H9 (cell line): Measurements from ENCODE around the gene CMC4. TPM values are rescaled to one million over a fixed set of nuclear protein-coding genes. Genes with fewer than 3 reads are reported as not detected.

Experiments
- DNase-seq: peaks from one replicate; pipeline ENCODE4 v3.0.0-alpha.2; 2017
- H2AFZ ChIP-seq: one replicate; pipeline ENCODE4 v1.6.1; 2013; ENCODE audit warnings: mild to moderate bottlenecking, low read length, control low read depth, moderate library complexity
- H2AK5ac ChIP-seq: 2 replicates; pipeline ENCODE4 v1.6.1; 2013; ENCODE audit warnings: low read length, control low read depth, mixed read lengths; ENCODE audit not compliant: insufficient read length
- H2BK120ac ChIP-seq: one replicate; pipeline ENCODE4 v1.6.1; 2013; ENCODE audit warnings: low read depth, mild to moderate bottlenecking, low read length, control low read depth, inconsistent platforms; ENCODE audit not compliant: poor library complexity, severe bottlenecking
- H2BK12ac ChIP-seq: 2 replicates; pipeline ENCODE4 v1.6.1; 2013; ENCODE audit warnings: low read length, control low read depth, mixed read lengths, low read depth; ENCODE audit not compliant: insufficient read length
- H2BK15ac ChIP-seq: 2 replicates; pipeline ENCODE4 v1.6.1; 2013; ENCODE audit warnings: low read depth, low read length, control low read depth
- H2BK20ac ChIP-seq: one replicate; pipeline ENCODE4 v1.6.1; 2013; ENCODE audit warnings: low read depth, mild to moderate bottlenecking, low read length, control low read depth, inconsistent platforms; ENCODE audit not compliant: poor library complexity, severe bottlenecking
- H2BK5ac ChIP-seq: 2 replicates; pipeline ENCODE4 v1.6.1; 2013; ENCODE audit warnings: low read length, control low read depth, mixed read lengths; ENCODE audit not compliant: insufficient read length
- H3K14ac ChIP-seq: 2 replicates; pipeline ENCODE4 v1.6.1; 2013; ENCODE audit warnings: low read length, control low read depth; ENCODE audit not compliant: insufficient read depth
- H3K18ac ChIP-seq: 2 replicates; pipeline ENCODE4 v1.6.1; 2013; ENCODE audit warnings: low read depth, mild to moderate bottlenecking, mixed read lengths, low read length, control low read depth; ENCODE audit not compliant: insufficient read length
- H3K23ac ChIP-seq: 2 replicates; pipeline ENCODE4 v1.6.1; 2013; ENCODE audit warnings: low read length, control low read depth, mixed read lengths, low read depth; ENCODE audit not compliant: insufficient read length
- H3K23me2 ChIP-seq: 2 replicates; pipeline ENCODE4 v1.6.1; 2013; ENCODE audit warnings: low read depth, mild to moderate bottlenecking, mixed read lengths, low read length, control low read depth; ENCODE audit not compliant: insufficient read length, poor library complexity, severe bottlenecking
- H3K27ac ChIP-seq: 2 replicates; pipeline ENCODE4 v1.5.1; 2013; ENCODE audit warnings: low read length, control low read depth, mixed read lengths, low read depth; ENCODE audit not compliant: insufficient read length
- H3K27me3 ChIP-seq: 2 replicates; pipeline ENCODE4 v1.6.1; 2013; ENCODE audit warnings: low read length, control low read depth, inconsistent platforms; ENCODE audit not compliant: insufficient read depth
- H3K4ac ChIP-seq: 2 replicates; pipeline ENCODE4 v1.6.1; 2013; ENCODE audit warnings: low read depth, mild to moderate bottlenecking, control low read depth, inconsistent platforms, low read length, moderate library complexity
- H3K4me1 ChIP-seq: 2 replicates; pipeline ENCODE4 v1.6.1; 2013; ENCODE audit warnings: low read length, control low read depth, inconsistent platforms; ENCODE audit not compliant: insufficient read depth
- H3K4me2 ChIP-seq: 2 replicates; pipeline ENCODE4 v1.6.1; 2013; ENCODE audit warnings: low read length, control low read depth, mixed read lengths; ENCODE audit not compliant: insufficient read length, insufficient read depth
- H3K56ac ChIP-seq: 2 replicates; pipeline ENCODE4 v1.6.1; 2013; ENCODE audit warnings: low read depth, mild to moderate bottlenecking, mixed read lengths, low read length, control low read depth; ENCODE audit not compliant: insufficient read length
- H3K79me1 ChIP-seq: 2 replicates; pipeline ENCODE4 v1.6.1; 2013; ENCODE audit warnings: low read depth, mild to moderate bottlenecking, moderate library complexity, low read length, control low read depth, inconsistent platforms; ENCODE audit not compliant: insufficient read depth, poor library complexity, severe bottlenecking
- H3K79me2 ChIP-seq: 2 replicates; pipeline ENCODE4 v1.6.1; 2013; ENCODE audit warnings: low read length, control low read depth, inconsistent platforms; ENCODE audit not compliant: insufficient read depth
- H3K9ac ChIP-seq: 2 replicates; pipeline ENCODE4 v1.6.1; 2013; ENCODE audit warnings: low read length, control low read depth, mixed read lengths; ENCODE audit not compliant: insufficient read length; ENCODE audit errors: extremely low read depth
- H3K9me3 ChIP-seq: one replicate; pipeline ENCODE4 v1.6.1; 2013; ENCODE audit warnings: low read depth, low read length, inconsistent platforms; ENCODE audit not compliant: control insufficient read depth
- H3T11ph ChIP-seq: one replicate; pipeline ENCODE4 v1.6.1; 2013; ENCODE audit warnings: mild to moderate bottlenecking, low read length, control low read depth, inconsistent platforms
- H4K20me1 ChIP-seq: one replicate; pipeline ENCODE4 v1.6.1; 2013; ENCODE audit not compliant: control insufficient read depth, insufficient read length, insufficient read depth
- H4K5ac ChIP-seq: 2 replicates; pipeline ENCODE4 v1.6.1; 2013; ENCODE audit warnings: low read depth, mild to moderate bottlenecking, mixed read lengths, low read length, control low read depth; ENCODE audit not compliant: insufficient read length
- H4K8ac ChIP-seq: replicated peaks from 2 replicates; pipeline ENCODE4 v1.6.1; 2013; ENCODE audit warnings: low read length, control low read depth, mixed read lengths, low read depth; ENCODE audit not compliant: insufficient read length
- H4K91ac ChIP-seq: 2 replicates; pipeline ENCODE4 v1.6.1; 2013; ENCODE audit warnings: low read depth, mild to moderate bottlenecking, moderate library complexity, mixed read lengths, low read length, control low read depth; ENCODE audit not compliant: insufficient read length
- H3K27ac Mint-ChIP-seq, 3 experiments: 2 replicates in 2 of 3; 3 replicates in 1 of 3; pipeline ENCODE4 v1.8.0; 2020 to 2021; ENCODE audit warnings: mixed read lengths in 3 of 3, mild to moderate bottlenecking in 1 of 3, moderate library complexity in 1 of 3
- H3K27me3 Mint-ChIP-seq: 2 replicates; pipeline ENCODE4 v1.8.0; 2021; ENCODE audit warnings: low read depth, mild to moderate bottlenecking, moderate library complexity, mixed read lengths
- H3K36me3 Mint-ChIP-seq, 3 experiments: 2 replicates in 2 of 3; 3 replicates in 1 of 3; pipeline ENCODE4 v1.8.0; 2020 to 2021; ENCODE audit warnings: low read depth in 3 of 3, mixed read lengths in 3 of 3; ENCODE audit not compliant: insufficient read depth in 1 of 3
- H3K4me1 Mint-ChIP-seq, 2 experiments: 2 replicates each; pipeline ENCODE4 v1.8.0; 2020; ENCODE audit warnings: mixed read lengths in 2 of 2
- H3K4me3 Mint-ChIP-seq, 2 experiments: 2 replicates in 1 of 2; 3 replicates in 1 of 2; pipeline ENCODE4 v1.8.0; 2020 to 2021; ENCODE audit warnings: mild to moderate bottlenecking in 2 of 2, mixed read lengths in 2 of 2, moderate library complexity in 1 of 2
- H3K9me3 Mint-ChIP-seq, 2 experiments: 2 replicates in 1 of 2; 3 replicates in 1 of 2; pipeline ENCODE4 v1.8.0; 2020; ENCODE audit warnings: mild to moderate bottlenecking in 2 of 2, mixed read lengths in 2 of 2, moderate library complexity in 1 of 2
- WGBS: extraction: QIAGEN DNeasy Blood & Tissue Kit; methylation state at CpG from one replicate; pipeline ENCODE4 v1.1.7; 2013; ENCODE audit warnings: missing lambda C conversion rate, low lambda C conversion rate, mixed read lengths; ENCODE audit not compliant: insufficient read length; ENCODE audit errors: extremely low coverage; 5-methylcytosine and 5-hydroxymethylcytosine counted together
- total RNA-seq: library from RNA; stranded (reverse); gene quantifications from 2 replicates; pipeline ENCODE4 v1.2.1, GENCODE V29; 2021
- TF ChIP-seq, protein P1 (sequence below): fragments of 200-600 bp; sonication (generic); conservative IDR thresholded peaks from 3 replicates; pipeline ENCODE4 v1.8.0; 2021; ENCODE audit warnings: antibody characterized with exemption, mild to moderate bottlenecking

CMC4 gene
- total RNA-seq, 1 experiment from 2014 or later = 6.2 TPM

DNA sequence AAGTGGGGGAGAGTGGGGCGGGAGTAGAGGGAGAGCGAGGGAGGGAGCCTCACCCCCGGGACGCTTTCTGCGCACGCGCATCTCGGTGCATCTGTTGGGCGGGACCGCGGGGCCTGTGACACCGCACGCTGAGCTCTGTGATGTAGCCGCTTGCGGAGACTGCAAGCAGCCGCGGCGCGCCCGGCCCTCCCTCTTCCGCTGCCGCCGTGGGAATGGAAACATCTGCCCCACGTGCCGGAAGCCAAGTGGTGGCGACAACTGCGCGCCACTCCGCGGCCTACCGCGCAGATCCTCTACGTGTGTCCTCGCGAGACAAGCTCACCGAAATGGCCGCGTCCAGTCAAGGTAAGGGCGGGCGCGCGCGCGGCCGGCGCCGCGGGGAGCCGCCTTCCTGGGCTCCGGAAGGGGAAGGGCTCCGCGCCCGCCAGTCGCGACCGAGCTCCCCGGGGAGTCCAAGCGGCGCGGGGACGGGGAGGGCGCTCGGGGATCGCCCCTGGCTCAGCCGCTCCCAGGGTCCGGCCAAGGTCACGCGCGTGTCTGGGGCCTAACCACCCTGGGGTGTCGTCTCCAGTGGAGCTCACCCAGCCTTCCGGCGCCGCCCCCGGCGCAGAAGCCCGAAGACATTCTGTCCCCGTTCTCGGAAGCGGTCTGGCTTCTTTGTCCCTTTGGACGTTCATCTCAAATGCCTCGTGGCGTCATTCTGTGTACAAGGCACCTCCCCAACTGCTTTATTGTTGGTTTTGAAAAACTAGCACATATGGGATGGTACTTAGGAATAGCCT, 44.0 kb downstream of the CMC4 start, which contains the start of gene FUNDC2:
TSS of gene FUNDC2 (plus strand) at position 118 of the 782 bp plus-strand sequence. CDS start at position 213, 95 bp downstream.
- Histone ChIP-seq H2BK20ac (no peak within 1 kb of the TSS), H3K56ac (no peak within 1 kb of the TSS), H2AK5ac (no peak within 1 kb of the TSS), H2BK120ac (no peak within 1 kb of the TSS), H2AFZ (no peak within 1 kb of the TSS), H3K79me2 (no peaks in the 10 kb centered on the region), H4K8ac (no peak within 1 kb of the TSS), H2BK12ac (no peak within 1 kb of the TSS), H4K91ac (no peak within 1 kb of the TSS), H4K20me1 (no peaks in the 10 kb centered on the region), H3T11ph (no peak within 1 kb of the TSS), H3K14ac (peak within 1 kb of the TSS; percentile 39), H3K9ac (peak within 1 kb of the TSS; percentile 79), H3K18ac (peak within 1 kb of the TSS; percentile 85), H3K4me1 (no peaks in the 10 kb centered on the region), H3K23ac (no peak within 1 kb of the TSS), H2BK5ac (no peak within 1 kb of the TSS), H3K27ac (no peak within 1 kb of the TSS), H3K4ac (no peak within 1 kb of the TSS; the same call in 1 of the 2 replicates), H3K4me2 (peak within 1 kb of the TSS; percentile 87), H3K79me1 (no peaks in the 10 kb centered on the region), H4K5ac (peak within 1 kb of the TSS; percentile 75), H2BK15ac (no peak within 1 kb of the TSS), H3K27me3 (no peaks in the 10 kb centered on the region), H3K9me3 (peaks cover 33% of the 10 kb centered on the region), H3K23me2 (no peaks in the 10 kb centered on the region)
- Mint-ChIP-seq H3K36me3 (peaks cover 3 to 7% (median 4%) of the 10 kb centered on the region in 3 experiments; a peak in 5 of 7 replicates), H3K9me3 (peaks cover 61 to 66% of the 10 kb centered on the region in 2 experiments), H3K4me1 (peaks cover 7 to 10% of the 10 kb centered on the region in 2 experiments), H3K27me3 (no peaks in the 10 kb centered on the region), H3K4me3 (peak within 1 kb of the TSS; percentile 78 to 87), H3K27ac (peak within 1 kb of the TSS; percentile 65 to 91 (median 88); a peak in 4 of 7 replicates)
- TF ChIP-seq, protein P1, sequence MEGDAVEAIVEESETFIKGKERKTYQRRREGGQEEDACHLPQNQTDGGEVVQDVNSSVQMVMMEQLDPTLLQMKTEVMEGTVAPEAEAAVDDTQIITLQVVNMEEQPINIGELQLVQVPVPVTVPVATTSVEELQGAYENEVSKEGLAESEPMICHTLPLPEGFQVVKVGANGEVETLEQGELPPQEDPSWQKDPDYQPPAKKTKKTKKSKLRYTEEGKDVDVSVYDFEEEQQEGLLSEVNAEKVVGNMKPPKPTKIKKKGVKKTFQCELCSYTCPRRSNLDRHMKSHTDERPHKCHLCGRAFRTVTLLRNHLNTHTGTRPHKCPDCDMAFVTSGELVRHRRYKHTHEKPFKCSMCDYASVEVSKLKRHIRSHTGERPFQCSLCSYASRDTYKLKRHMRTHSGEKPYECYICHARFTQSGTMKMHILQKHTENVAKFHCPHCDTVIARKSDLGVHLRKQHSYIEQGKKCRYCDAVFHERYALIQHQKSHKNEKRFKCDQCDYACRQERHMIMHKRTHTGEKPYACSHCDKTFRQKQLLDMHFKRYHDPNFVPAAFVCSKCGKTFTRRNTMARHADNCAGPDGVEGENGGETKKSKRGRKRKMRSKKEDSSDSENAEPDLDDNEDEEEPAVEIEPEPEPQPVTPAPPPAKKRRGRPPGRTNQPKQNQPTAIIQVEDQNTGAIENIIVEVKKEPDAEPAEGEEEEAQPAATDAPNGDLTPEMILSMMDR = no peak
- peak; percentile 87 for DNase-seq
- no CpG with 5 or more reads among the region's 82 CpGs for whole genome bisulfite sequencing
